ENCODE data around the gene REM1.

Gene REM1

DNA sequence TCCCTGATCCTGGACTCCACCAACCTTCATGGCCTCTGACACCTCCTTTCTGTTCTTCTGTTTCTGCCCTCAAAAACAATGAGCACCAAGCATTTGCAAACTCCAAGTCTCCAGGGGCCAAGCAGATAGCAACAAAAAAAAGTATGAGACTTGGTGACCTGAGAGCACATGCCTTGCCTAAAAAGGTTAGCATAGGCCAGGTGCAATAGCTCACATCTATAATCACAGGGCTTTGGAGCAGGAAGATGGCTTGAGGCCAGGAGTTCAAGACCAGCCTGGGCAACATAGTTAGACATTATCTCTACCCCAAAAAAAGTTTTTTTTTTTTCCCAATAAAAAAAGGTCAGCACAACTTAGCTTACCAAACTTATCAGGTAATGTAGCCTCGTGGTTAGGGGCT, 25.4 kb downstream of the REM1 start:
- TF ChIP-seq, protein P1, sequence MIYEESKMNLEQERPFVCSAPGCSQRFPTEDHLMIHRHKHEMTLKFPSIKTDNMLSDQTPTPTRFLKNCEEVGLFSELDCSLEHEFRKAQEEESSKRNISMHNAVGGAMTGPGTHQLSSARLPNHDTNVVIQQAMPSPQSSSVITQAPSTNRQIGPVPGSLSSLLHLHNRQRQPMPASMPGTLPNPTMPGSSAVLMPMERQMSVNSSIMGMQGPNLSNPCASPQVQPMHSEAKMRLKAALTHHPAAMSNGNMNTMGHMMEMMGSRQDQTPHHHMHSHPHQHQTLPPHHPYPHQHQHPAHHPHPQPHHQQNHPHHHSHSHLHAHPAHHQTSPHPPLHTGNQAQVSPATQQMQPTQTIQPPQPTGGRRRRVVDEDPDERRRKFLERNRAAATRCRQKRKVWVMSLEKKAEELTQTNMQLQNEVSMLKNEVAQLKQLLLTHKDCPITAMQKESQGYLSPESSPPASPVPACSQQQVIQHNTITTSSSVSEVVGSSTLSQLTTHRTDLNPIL (CRISPR knock-in tag; IDR thresholded peaks at IDR 0.05; ENCODE audit: low read depth) = no peak
- no peak for ATAC-seq

DNA sequence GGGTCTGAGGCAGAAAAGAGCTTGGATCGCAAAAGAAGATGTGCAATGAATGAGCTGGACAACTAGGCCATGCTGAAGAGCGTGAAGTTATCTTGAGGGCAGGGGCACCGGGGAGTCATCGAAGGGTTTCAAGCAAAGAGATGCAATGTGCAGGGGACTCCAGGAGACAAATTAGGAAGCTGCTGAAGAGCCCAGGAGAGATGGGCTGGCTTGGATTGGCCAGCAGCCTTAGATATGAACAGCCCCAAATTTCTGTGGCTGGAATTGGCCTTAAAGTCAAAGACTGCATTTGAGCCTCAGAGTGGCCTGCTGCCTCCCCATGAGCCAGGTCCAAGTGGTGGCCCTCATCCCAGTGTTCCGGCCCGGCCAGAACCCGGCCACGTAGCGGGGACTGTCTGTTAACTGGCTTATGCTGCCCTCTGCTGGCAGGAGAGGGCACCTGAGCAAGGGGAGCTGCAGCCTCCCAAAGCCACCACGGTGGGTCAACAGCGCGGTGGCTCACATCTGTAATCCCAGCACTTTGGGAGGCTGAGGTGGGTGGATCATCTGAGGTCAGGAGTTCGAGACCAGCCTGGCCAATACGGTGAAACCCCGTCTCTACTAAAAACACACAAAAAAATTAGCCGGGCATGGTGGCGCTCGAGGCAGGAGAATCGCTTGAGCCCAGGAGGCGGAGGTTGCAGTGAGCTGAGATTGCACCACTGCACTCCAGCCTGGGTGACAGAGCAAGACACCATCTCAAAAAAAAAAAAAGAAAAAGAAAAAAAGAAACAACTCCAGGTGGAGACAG, 28.0 kb downstream of the REM1 start:
- peak; percentile 99 for ATAC-seq

DNA sequence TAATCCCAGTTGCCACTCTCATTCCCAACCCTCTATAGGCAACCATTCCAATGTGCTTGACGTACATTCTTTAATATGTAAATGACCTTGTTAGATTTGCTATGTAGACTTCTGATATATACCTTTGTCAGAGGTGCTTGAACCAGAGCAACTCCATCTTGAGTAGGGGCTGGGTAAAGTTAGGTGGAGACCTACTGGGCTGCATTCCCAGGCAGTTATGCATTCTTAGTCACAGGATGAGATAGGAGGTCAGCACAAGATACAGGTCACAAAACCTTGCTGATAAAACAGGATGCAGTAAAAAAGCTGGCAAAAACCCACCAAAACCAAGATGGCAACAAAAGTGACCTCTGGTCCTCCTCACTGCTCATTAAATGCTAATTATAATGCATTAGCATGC, 30.8 kb downstream of the REM1 start:
- TF ChIP-seq ESRRG (CRISPR knock-in tag; IDR thresholded peaks at IDR 0.05) (no peak), ARNTL (CRISPR knock-in tag; IDR thresholded peaks at IDR 0.05; ENCODE audit: borderline replicate concordance, low read depth) (no peak), TOX (CRISPR knock-in tag; IDR thresholded peaks at IDR 0.05; ENCODE audit: borderline replicate concordance) (no peak), SNAI2 (CRISPR knock-in tag; IDR thresholded peaks at IDR 0.05) (no peak), OSR1 (CRISPR knock-in tag; IDR thresholded peaks at IDR 0.05) (no peak), CSDC2 (CRISPR knock-in tag; IDR thresholded peaks at IDR 0.05) (no peak)
- ATAC-seq = no peak

DNA sequence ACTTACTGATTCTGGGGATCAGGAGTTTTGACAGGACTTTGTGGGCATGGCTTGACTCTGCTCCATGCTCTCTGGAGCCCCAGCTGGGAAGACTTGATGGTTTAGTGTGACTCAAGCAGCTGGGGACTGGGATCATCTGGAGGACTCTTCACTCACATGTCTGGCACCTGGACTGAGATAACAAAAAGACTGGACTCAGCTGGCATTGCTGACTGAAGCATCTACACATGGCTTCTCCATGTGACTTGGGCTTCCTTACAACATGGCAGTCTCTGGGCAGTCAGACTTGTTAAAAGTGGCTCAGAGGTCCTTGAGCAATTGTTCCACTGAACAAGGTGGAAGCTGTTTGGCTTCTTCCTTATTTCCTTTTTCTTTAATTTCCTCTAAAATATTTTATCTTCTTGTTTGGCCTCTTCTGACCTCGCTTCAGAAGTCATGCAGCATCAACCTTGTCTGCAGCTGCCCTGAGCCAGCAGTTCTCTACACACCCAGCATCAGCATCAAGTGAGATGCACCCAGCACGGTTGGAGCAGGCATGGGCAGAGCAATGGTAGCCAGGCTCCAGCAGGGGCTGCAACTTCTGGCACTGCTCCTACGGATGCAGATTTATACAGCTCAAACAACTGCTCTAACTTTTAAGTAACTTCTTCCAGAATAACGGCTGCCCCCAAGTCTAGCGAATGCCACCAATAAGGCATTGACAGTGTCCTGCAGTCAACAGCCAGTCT, 33.6 kb downstream of the REM1 start:
- TF ChIP-seq ZNF70 (CRISPR knock-in tag; IDR thresholded peaks at IDR 0.05) (no peak), ZNF565 (CRISPR knock-in tag; conservative IDR thresholded peaks at IDR 0.05; ENCODE audit: low read depth) (peak; percentile 77; the same call in 1 of the 2 replicates)
- no peak for ATAC-seq

DNA sequence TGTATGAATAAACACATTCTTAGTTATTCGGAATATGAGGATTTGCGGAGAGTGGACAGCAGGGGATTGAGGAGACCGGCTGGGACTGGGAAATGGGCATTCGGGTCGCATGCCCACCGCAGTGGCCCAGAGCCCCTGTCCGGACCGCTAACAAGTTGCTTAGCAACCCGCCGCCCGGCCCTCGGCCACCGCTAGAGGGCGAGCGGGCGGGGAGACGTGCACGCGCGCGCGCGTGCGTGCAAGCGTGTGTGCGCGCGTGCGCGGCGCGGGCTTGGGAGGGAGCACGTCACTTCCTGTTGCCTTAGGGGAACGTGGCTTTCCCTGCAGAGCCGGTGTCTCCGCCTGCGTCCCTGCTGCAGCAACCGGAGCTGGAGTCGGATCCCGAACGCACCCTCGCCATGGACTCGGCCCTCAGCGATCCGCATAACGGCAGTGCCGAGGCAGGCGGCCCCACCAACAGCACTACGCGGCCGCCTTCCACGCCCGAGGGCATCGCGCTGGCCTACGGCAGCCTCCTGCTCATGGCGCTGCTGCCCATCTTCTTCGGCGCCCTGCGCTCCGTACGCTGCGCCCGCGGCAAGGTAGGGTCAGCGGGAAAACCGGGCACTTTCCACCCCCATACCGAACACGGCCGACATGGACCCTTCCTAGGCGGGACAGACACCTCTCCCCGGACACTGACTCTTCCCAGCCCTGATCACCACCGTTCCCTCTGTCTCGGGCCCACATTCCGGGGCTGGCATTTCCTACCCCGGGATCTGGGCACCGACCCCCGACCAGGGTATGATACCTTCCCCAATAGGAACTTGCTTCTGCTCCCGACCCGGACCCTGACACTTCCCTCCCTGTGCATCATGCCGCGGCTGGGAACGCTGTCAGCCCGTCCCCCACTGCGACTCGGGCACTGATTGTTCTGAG, 39.3 kb downstream of the REM1 start, which contains the start of gene HM13:
HM13 (plus strand) TSS at position 289 of the 918 bp plus-strand sequence; CDS start at position 399, 110 bp downstream.
- peak; percentile 87 for ATAC-seq

More for the DNA sequence above, 39.3 kb downstream of the REM1 start, which contains the start of gene HM13:
- TF ChIP-seq CSDC2 (CRISPR knock-in tag; IDR thresholded peaks at IDR 0.05) (peak; percentile 98), ZNF565 (CRISPR knock-in tag; conservative IDR thresholded peaks at IDR 0.05; ENCODE audit: low read depth) (peak; percentile 90; the same call in 1 of the 2 replicates), ZC3H10 (CRISPR knock-in tag; IDR thresholded peaks at IDR 0.05) (0 out of 2 replicates have a peak, but pooled peaks have one; percentile 16), PPARA (CRISPR knock-in tag; IDR thresholded peaks at IDR 0.05; ENCODE audit: borderline replicate concordance) (no peak), ZNF8 (CRISPR knock-in tag; IDR thresholded peaks at IDR 0.05) (peak; percentile 66; the same call in 1 of the 2 replicates), ZNF70 (CRISPR knock-in tag; IDR thresholded peaks at IDR 0.05) (peak; percentile 33; the same call in 1 of the 2 replicates), SNAI2 (CRISPR knock-in tag; IDR thresholded peaks at IDR 0.05) (peak; percentile 98), ZFP3 (CRISPR knock-in tag; IDR thresholded peaks at IDR 0.05) (peak; percentile 84), RARB (CRISPR knock-in tag; IDR thresholded peaks at IDR 0.05) (no peak), OSR1 (CRISPR knock-in tag; IDR thresholded peaks at IDR 0.05) (peak; percentile 15; the same call in 1 of the 2 replicates)
- TF ChIP-seq, protein P2, sequence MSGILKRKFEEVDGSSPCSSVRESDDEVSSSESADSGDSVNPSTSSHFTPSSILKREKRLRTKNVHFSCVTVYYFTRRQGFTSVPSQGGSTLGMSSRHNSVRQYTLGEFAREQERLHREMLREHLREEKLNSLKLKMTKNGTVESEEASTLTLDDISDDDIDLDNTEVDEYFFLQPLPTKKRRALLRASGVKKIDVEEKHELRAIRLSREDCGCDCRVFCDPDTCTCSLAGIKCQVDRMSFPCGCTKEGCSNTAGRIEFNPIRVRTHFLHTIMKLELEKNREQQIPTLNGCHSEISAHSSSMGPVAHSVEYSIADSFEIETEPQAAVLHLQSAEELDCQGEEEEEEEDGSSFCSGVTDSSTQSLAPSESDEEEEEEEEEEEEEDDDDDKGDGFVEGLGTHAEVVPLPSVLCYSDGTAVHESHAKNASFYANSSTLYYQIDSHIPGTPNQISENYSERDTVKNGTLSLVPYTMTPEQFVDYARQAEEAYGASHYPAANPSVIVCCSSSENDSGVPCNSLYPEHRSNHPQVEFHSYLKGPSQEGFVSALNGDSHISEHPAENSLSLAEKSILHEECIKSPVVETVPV (CRISPR knock-in tag; IDR thresholded peaks at IDR 0.05) = no peak
- TF ChIP-seq, protein P3, sequence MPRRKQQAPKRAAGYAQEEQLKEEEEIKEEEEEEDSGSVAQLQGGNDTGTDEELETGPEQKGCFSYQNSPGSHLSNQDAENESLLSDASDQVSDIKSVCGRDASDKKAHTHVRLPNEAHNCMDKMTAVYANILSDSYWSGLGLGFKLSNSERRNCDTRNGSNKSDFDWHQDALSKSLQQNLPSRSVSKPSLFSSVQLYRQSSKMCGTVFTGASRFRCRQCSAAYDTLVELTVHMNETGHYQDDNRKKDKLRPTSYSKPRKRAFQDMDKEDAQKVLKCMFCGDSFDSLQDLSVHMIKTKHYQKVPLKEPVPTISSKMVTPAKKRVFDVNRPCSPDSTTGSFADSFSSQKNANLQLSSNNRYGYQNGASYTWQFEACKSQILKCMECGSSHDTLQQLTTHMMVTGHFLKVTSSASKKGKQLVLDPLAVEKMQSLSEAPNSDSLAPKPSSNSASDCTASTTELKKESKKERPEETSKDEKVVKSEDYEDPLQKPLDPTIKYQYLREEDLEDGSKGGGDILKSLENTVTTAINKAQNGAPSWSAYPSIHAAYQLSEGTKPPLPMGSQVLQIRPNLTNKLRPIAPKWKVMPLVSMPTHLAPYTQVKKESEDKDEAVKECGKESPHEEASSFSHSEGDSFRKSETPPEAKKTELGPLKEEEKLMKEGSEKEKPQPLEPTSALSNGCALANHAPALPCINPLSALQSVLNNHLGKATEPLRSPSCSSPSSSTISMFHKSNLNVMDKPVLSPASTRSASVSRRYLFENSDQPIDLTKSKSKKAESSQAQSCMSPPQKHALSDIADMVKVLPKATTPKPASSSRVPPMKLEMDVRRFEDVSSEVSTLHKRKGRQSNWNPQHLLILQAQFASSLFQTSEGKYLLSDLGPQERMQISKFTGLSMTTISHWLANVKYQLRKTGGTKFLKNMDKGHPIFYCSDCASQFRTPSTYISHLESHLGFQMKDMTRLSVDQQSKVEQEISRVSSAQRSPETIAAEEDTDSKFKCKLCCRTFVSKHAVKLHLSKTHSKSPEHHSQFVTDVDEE (CRISPR knock-in tag; IDR thresholded peaks at IDR 0.05) = peak; percentile 99
